ENCODE measurements around the gene PASK.

The PASK gene

DNA sequence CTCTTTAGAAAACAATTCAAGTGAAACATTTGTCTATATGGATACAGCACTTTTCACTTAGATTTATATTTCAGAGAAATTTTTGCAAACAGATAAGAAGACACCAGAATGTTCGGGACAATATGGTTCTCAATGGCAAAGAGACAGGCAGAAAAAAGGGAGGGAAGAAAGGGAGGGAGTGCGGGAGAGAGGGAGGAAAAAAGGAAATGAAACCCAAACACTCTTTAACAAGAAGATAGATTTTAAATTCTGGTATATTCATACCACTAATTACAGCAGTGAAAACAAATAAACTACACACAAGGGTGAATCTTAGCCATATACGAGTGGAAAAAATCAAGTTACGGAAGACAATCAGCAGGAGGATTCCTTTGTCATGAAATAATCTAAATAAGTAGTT, 3.0 kb downstream of the PASK start:
- no peak for DNase-seq

DNA sequence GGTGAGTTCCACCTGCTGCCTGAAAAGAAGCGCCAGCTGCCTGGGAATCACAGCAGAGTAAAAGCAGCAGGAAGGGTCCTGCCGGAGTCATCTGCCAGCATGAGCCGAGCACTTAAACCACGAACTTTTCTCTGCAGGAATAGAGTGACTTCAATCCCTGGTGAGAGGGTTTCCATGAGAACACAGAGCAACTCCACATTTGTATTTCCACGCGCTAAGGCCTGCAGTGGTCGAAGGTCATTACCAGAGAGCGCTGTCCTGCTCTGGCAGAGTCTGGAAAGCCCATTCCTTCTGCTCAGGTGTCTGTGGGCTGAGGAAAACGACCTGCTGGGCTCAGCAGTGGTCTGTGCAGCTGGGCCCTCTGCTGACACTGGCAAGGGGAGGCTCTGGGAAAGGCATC, 6.7 kb downstream of the PASK start:
- DNase-seq = no peak

DNA sequence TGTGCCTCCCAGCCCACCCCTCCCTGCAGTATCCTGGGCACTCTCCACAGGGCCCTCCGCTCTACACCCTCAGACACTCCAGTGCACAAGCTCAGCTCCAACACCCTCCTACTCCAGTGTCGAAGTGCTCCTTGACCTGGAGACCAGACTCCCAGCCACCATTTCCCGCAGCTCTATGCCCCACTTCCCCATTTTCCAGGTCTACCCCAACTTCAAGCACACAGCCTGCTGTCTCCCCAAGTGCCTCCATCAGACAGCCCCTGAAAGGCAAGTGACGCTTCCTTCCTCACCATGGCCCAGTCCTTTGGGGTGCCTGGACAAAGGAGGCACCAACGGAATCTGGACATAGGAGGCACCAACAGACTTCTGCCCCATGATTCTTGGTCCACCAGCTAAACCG, 7.2 kb downstream of the PASK start:
- no peak for DNase-seq

DNA sequence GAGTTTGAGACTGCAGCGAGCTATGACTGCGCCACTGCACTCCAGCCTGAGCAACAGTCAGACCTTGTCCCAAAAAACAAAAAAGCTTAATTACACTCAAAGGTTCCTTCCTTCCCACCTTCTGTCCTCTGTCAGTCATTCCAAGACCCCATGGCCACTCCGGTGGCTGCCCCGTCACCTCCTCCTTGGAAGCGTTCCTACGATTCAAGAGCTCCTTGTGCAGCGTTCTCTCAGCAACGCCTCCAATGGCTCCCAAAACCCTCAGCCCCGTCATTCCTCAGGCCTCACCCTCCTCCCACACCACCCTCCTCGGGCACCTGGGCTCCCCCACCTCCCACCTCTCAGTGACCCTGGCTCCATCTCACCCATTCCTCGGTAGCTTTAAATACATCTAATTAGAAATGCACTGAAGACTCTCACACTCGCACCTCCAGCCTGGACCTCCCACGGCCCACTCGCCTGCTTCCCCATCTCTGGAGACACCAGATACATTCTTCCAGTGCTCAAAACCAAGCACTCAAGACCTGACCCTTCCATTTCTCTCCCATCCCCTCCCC, 8.0 kb downstream of the PASK start:
- DNase-seq = no peak

DNA sequence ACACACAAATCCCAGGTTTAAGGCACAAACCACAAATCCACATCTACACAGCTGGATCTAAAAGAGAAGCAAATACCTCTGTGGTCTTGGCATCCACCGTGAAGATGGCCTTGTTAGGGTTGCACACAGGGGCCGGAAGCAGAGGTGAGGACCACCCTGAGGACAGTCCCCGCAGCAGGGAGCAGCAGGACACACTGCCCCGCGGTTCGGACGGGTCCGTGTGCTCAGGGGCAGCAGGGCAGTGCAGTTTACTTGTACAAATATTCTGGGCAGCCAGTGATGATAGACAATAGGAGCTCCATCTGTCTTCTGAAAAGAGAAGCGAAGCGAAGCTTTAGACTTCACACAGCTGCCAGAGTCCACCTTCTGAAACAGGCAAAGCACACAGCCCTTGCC, 8.8 kb downstream of the PASK start:
- DNase-seq = no peak

DNA sequence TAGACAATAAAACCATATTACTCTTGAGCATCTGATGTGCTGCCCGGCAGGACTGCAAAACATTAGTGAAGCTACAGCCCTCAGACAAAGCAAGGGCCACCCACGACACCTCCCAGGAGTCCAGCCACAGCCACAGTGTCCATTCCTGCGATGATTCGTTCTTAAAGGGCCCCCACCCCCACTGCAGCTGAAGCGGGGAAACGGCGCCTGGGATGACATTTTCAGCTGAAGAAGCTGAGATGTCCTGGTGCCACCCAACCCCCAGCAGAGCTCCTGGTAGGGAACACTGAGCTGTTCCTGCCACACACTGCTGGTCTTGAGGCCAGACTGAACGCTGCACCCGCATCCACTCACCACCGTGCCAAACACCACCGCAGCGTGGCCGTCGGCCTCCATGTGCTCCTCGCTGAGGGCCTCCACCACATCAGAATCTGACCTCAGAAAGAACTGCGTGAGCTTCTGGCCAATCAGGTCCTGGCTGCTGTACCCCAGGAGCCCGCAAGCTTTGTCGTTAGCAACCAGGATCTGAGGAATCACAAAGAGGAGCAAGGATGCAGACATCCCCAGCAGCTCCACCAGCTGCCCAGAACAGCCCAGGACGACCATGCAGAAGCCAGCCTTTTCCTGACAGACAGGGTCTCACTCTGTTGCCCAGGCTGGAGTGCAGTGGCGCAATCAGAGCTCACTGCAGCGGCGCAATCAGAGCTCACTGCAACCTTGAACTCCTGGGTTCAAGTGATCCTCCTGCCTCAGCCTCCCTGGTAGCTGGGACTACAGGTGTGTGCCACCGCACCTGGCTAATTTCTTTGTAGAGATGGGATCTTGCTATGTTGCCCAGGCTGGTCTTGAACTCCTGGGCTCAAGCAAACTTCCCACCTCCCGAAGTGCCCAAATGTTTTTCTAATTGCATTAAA, 9.5 kb downstream of the PASK start:
- no peak for DNase-seq

DNA sequence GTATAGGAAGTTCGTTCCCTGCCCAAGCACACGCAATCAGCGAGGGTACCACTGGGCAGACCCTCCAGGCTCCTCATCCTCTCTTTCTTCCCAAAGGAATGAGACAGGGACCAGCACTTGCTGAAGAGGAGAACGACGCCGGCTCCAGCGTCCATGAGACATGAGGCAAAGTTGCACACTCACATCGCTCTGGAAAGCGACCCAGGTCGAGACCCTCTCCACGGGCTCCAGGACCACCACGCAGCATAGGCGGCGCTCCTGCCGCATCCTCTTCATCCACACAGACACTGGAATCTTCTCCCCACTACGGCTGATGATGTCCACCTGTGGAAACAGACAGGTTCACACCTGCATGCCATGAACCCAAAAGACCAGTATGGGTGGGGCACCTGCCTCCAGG, 10.8 kb downstream of the PASK start:
- DNase-seq = no peak

DNA sequence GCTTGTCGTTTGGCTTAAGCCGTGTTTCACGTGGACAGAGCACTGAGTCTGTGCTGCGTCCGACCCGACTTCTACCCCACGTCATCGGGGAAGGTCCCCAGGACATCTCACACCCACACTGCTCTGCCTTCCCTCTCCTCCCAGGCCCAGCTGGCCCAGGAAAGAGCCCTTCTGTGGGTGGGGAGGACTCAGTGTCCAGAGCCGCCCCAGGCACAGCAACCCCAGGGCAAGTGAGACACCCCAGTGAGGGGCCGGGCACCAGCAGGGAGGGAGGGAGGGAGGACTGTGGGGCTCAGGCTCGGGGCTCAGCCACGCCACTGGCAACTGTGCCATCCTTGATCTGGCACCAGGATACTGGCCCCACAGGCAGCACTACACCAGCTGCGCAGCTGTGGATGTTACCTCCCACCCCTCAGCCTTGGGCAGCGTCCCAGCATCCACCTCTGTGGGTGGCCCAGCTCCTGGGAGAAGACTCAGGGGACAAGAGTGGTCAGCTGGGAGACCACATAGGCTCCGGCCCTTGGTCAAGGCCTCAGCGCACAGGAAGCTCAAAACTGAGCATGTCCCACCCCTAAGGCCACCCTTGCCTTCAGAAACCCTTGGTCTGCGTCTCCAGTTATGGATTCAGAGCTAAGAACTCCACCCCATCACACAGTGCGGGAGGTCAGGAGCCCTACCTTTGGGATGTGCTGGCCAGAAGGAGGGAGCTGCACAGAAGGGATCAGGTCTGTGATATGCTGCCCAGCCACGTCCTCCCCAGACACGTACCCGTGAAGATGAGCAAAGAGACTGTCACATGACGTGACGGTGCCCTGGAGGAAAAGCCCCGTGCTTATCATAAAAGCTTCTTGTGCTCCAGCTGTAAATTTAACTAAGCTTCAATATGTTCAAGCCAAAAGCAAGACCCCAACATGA, 11.7 kb downstream of the PASK start:
- no peak for DNase-seq

DNA sequence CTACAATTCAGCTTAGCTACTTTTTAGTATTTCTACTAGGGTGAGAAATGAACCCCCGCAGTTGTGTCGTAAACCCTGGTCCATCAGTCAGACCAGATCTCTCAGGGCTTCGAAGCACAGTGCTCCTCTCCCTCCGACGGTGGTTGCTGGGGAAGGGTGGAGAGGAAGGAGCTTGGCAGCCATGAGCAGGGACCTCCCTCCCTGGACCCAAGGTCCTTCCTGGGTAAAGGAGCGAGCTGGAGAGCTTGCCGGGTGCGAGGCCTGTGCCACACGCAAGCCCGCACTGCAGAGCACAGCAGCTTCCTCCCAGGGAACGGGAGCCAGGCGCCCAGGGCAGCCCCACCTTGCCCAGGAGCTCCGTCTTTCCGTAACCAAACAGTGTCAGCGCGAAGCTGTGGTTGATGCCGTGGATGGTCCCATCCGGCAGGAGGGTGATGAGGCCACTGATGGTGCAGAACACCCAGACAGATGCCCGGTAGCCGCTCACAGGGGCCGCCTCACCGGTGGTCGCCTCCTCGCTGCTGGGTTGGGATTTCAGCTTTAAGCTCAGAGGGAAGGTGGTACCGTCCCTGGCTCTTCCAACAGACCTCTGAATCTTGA, 12.5 kb downstream of the PASK start:
- DNase-seq = no peak

DNA sequence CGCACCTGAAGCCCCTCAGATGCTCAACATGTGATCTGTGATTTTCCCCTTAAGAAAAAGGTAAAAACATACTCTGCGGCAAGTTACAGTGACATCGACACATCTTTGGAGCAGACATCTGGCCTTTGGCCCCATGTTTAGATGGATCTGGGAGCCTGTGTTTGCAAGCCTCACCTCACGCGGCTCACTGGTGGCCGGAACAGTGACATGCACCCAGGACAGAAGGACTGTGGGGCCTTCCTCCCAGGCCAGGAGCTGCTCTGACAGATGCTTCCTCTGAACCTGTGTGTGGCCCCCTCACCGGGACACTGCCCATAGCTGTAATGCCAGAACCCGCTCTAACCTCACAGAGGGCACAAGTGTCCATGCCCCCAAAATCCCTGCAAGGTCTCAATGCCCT, 13.1 kb downstream of the PASK start:
- DNase-seq = no peak

DNA sequence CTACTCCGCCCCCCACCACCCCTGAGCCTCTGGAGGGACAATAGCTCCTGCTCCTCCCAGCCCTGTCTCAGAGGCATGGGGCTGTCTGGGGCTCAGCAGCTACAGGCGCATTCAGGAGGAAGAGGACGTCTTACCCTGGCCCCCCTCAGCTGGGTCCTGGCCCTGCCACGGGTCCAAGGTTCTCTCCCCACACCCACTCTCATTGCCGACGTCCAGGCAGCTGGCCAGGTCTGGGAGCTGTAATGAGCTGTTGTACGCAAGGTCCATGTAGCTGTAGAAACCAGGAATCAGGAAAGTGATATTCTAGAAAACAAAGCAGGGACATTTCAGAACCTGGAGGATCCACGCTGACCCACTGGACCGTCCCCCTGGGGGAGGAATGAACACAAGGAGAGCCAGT, 13.5 kb downstream of the PASK start:
- no peak for DNase-seq

DNA sequence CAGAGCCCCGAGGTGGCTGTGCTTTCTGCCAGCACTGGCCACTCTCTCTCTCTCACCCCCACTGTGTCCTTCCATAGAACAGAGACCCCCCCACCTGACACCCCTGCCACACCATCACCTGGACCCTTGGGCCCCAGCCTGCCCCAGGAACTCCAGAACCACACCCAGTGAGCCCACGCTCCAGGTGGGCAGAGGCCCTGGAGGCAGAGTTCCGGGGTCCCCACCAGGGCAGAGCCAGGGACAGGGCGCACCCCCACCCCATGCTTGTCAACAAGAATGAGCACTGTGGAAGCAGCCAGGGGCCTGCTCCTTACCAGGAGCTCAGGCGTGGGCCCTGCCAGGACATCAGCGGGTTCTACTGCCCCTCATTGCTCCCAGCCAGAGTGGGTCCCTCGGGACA, 14.6 kb downstream of the PASK start:
- no peak for DNase-seq

DNA sequence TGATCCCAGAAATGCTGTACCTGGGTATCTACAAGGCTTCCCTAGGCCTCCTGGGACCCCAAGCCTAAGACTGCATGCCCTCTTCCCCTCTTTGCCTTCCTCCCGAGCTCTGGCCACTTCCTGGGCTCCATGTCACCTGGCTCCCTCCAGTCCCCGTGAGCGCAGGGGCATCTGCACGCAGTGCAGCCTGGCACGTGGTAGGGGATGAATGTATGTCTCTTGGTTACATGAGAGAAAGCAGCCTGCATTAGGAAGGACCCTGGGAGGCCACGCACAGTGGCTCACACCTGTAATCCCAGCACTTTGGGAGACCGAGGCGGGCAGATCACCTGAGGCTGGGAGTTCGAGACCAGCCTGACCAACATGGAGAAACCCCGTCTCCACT, 15.8 kb downstream of the PASK start:
- DNase-seq = no peak

DNA sequence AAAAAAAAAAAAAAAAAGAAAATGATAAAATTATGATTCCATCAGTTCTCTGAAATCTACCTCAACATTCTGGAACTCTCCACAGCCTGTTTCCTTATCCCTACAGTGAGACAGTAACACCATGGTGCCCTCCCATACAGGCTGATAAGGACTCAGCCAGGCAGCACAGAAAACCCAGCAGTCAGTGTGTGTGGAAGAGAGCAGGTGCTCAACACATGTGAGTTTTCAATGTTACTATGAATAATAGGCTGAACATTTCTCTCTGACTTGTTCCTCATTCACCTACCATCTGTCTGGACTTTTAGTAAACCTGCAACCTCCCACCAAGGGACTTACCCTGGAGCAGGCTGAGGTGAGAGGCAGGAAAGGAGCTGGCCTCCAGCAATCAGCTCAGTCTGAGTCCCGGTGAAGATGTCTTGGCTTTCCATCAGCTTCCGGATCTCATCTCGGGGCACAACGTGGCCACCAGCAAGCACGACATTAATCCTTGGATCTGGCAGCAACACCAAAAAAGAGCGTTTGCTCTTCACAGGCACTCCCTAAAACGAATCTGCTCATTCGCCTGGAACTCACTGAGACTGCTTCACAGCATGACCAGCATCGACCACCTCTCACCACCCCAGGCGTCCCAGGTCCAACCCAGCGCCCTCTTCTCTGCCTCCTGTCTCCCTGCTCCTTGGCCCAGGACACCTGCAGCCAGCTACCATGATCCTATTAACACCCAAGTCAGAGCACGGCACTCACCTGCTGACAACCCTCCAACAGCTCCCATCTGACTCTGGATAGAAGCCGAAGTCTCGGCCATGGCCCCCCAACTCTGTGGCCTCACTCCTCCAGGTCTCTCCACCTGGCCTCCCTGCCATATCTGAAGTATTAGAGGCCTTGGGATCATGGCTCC, 16.5 kb downstream of the PASK start:
- no peak for DNase-seq

DNA sequence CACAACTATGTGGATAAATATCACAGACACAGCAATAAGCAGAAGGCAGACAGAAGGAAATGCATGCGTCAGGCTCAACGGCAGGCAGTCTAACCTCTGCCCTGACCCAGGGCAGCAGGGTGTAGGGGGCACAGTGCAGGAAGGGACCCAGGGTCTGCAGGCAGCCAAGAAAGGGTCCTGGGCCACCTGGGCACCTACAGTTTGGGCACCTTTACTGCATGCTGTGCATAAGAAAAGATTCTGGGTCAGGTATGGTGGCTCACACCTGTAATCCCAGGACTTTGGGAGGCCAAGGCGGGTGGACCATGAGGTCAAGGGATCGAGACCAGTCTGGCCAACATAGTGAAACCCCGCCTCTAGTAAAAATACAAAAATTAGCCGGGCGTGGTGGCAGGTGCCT, 17.7 kb downstream of the PASK start:
- no peak for DNase-seq

DNA sequence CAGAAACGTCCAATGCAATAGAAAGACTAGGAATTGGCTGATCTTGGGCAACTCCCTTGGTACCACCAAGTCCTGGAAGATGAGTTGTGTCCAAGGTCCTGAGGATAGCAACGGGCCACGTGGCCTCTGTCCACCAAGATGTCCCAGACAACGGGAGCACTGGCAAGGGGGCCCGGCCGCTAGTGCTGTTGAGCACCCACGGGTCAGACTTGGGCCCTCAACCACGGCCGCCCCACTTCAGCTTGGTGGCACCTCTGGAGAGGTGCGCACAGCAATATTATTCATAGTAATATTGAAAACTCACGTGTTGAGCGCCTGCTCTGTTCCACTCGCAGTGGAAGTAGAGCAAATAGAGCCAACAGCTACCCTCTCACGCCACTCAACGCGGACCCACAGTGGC, 19.0 kb downstream of the PASK start:
- DNase-seq = no peak

DNA sequence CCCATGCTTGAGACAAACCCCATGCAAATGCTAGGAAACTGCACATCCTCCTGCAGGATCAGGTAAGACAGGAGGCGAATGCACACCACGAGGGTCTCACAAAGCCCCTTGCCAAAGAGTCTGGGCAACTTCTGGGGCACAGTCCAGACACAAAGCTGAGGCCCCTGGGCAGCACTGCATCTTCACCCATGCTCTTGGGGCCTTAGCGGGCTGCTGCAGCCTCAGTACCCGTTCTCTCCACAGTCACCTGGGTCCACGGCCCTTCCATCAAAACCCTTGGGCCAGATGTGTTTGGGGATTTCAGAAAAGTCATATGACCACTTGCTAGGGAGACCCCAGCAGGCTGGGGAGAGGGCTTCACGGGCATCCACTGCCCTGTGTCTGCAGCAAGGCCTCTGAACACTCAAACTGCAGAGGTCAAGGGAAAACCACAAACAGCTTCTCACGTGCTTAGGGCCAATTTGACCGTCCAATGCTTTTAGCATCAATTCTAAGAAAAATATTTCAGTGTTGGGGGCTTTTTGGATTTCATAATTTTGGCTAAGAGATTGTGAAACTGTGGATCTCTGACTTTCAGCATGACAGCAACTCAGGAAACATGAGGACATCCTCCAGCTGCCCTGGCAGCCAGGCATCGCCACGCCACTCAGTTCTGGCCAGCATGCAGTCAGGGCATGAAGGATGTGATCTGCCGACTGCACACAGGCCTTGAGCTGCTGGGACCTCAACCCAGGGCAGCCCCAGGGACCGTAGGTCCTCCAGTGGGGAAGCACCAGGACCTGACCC, 20.0 kb downstream of the PASK start:
- DNase-seq = peak in 1 of 4 experiments; percentile 11

DNA sequence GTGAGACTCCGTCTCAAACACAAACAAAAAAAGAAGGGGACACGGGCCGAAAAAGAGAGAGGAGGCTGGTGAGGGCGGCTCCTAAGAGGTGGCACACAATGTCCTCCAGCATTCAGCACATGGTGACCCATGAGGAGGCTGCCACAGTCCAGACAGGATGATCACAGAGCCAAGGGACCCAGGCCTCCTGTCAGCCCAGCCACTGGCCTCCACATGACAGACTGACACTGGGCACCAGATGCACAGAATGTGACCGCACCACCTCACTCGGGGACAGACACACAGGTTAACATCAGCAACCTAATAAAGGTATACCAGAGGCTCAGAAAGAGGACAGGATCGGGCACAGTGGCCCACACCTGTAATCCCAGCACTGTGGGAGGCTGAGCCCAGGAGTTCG, 21.0 kb downstream of the PASK start:
- no peak for DNase-seq

DNA sequence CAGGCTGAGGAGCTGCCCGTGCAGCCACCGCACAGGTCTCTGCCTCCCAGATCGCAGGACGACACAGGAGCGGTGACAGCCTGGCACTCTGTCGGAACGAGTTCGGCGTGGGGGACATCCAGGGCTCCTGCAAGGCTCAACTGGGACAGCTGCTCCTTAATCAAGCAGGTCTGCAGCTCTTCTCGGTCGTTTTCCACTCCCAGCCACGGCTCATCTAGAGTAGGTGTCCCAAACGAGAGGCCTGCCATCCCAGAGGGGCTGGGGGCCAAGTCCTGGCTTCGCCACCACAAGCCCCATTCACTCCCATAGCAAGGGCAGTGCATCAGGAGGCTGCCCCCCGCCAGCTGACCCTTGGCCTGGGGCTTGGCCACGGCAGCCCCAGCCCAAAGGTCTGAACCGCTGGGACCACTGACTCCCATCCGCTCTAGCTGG, 22.5 kb downstream of the PASK start:
- DNase-seq = no peak

DNA sequence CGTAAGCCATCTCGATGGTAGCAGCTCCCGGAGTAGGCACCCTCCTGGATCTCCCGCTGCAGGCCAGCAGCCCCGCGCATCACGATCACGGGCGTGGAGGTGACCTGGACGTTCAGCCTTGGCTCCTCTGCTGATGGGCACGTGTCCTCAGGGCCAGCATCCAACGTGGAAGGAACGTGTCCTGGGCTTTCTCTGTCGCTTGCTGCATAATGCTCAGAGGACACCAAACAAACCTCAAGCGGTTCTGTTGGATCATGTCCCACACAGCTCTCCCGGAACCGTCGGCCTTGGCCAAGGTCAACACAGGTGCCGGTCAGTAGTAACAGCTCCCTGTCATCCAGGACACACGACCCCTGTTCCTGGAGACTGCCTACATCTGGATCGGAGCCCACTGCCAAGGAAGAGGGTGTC, 23.1 kb downstream of the PASK start:
- DNase-seq = no peak

DNA sequence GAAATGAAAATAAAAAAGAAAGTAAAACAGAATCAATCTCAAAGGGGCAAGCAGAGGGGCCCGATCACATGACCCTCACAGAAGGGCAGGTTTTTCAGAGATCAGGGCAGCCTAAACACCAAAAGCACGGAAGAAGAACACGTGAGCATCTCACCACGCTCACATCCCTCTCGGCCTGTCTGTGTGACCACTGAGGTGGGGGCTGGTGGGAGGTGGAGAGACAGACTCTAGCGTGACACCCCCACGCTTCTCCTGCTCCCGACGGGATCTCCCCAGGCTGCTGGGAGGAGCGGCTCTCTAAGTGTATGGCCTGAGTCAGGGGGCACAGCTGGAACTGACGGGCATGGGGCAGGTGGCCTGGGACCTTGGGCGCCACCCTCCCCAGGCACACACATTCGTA, 23.6 kb downstream of the PASK start:
- DNase-seq = no peak

All from suppressor macrophage (primary cell).